ENCODE measurements around the gene SSH3.

SSH3 gene

DNA sequence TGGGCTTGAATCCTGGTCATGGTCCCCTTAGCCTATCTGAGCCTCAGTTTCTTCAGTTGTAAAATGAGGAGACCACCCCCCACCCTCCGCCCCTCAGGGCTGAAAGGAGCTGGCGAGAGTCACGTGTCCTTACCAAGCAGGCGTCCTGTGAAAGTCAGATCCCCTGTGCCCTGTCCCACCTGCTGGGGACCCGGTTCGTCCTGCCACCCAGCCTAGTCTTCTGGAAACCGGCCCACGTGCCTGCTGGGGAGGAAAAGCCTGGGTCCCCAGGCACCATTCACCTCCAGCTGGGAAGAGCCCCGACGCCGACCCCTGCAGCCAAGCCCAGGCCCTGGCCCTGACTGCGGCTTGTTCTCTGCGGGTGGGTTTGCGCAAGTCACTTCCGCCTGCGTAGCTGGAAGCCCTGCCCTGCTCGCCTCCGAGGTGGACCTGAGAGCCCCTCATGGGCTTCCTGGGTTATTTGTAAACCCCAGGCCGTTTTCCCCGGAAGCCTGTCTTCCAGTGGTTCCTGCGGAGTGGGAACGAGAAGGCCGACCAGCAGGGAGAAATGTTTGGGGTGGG, 679 bp upstream of the SSH3 start:
- DNase-seq (ENCODE audit: low spot score): no peak
- no peak for TF ChIP-seq CTCF (IDR thresholded peaks at IDR 0.05; ENCODE audit: extremely low read depth, missing control alignments)

DNA sequence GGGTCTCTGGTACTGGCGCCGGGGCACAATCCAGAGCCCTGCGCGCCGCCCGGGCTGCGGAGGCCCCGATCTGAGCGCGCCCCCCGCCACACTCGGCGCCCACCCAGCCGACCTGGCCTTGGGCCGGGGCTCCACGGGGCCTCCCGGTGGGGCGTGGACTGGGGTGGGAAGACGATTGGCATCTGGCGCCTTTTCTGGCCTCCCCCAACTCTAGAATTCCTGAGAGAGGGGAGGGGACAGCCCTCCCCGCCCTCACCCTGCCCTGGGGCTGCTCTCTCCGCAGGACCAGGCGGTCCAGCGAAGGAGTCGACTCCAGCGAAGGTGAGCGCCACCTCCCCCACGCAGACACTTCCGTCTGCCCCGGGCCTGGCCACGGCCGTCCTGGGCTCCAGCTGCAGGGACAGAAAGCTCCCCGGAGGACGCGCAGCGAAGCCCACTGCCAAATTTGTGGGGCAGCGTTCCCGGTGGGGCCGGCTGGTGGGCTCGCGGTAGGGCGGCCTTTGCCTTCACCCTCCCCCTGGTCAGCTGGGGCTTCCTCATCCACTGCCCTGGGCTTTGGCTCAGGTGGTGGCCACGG, 593 bp downstream of the SSH3 start:
- no peak for DNase-seq (ENCODE audit: low spot score)
- TF ChIP-seq CTCF (IDR thresholded peaks at IDR 0.05; ENCODE audit: extremely low read depth, missing control alignments): no peak

- no peak for DNase-seq (ENCODE audit: low spot score)
- no peak for TF ChIP-seq CTCF (IDR thresholded peaks at IDR 0.05; ENCODE audit: extremely low read depth, missing control alignments)
Measured at GRCh38 chr11:67304511-67305113, 1.3 kb downstream of the SSH3 start.

- no peak for DNase-seq (ENCODE audit: low spot score)
- TF ChIP-seq CTCF (IDR thresholded peaks at IDR 0.05; ENCODE audit: extremely low read depth, missing control alignments): no peak
Measured at GRCh38 chr11:67306769-67307544, 3.6 kb downstream of the SSH3 start.

- no peak for TF ChIP-seq CTCF (IDR thresholded peaks at IDR 0.05; ENCODE audit: extremely low read depth, missing control alignments)
- DNase-seq (ENCODE audit: low spot score): no peak
Measured at GRCh38 chr11:67307545-67308001, 4.2 kb downstream of the SSH3 start.

DNA sequence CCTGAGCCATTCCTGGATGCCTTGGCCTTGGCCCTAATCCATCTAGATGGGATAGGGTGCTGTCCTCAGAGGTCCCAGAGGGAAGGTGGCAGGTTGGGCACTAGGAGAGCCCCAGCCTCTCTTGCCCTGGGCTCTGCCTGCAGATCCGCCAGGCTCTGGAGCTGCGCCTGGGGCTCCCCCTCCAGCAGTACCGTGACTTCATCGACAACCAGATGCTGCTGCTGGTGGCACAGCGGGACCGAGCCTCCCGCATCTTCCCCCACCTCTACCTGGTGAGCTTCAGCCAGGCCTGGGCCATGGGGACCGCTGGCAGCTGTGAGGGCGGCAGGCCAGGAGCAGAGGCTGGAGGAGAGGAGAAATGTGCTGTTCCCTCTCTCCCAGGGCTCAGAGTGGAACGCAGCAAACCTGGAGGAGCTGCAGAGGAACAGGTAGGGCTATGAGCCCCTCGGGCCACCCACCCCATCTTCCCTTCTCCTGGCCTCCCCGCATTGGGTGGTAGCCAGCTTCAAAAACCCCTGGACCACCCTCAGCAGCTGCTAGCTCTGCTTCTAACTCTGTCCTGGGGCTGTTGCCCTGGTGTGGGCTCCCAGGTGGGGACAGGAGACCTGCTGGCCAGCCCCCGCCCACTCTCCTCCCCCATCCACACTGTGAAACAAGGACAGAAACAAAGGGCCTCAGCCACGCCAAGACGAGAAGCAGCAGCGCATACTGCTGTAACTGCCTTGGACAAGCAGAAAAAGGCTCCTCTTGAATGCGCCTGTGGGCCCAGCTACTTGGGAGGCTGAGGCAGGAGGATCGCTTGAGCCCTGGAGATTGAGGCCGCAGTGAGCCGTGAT, 4.9 kb downstream of the SSH3 start:
- TF ChIP-seq CTCF (IDR thresholded peaks at IDR 0.05; ENCODE audit: extremely low read depth, missing control alignments): no peak
- no peak for DNase-seq (ENCODE audit: low spot score)
